HEK293 (cell line): ENCODE data around the gene BIK.

Experiments
- CTCF ChIP-seq: fragments of 450-650 bp; formaldehyde crosslinking; IDR thresholded peaks from 2 replicates; pipeline ENCODE4 v1.5.1; 2016; ENCODE audit warnings: missing biosample characterization, missing genetic modification characterization
- SETDB1 ChIP-seq: IDR thresholded peaks from one replicate; pipeline ENCODE4 v1.6.1; 2017; ENCODE audit warnings: mild to moderate bottlenecking, low read length, moderate library complexity, mixed read lengths; ENCODE audit not compliant: insufficient read length
- ZBTB48 ChIP-seq: fragments of 450-650 bp; formaldehyde crosslinking; IDR thresholded peaks from 2 replicates; pipeline ENCODE4 v1.5.1; 2016; ENCODE audit warnings: missing biosample characterization, missing genetic modification characterization
- ZNF112 ChIP-seq: fragments of 450-650 bp; formaldehyde crosslinking; IDR thresholded peaks from 2 replicates; pipeline ENCODE4 v1.5.0; 2017; ENCODE audit warnings: missing biosample characterization, missing genetic modification characterization
- ZNF184 ChIP-seq: fragments of 450-650 bp; IDR thresholded peaks from 2 replicates; pipeline ENCODE4 v1.5.1; 2018; ENCODE audit warnings: missing biosample characterization, mild to moderate bottlenecking, missing genetic modification characterization
- ZNF19 ChIP-seq: fragments of 450-650 bp; formaldehyde crosslinking; IDR thresholded peaks from 2 replicates; pipeline ENCODE4; 2016; ENCODE audit warnings: missing biosample characterization, missing genetic modification characterization, low read depth
- TF ChIP-seq, protein P1 (sequence below): fragments of 450-650 bp; formaldehyde crosslinking; IDR thresholded peaks from 2 replicates; pipeline ENCODE4 v1.5.1; 2016; ENCODE audit warnings: missing biosample characterization, missing genetic modification characterization, low read depth
- TF ChIP-seq, protein P2 (sequence below): fragments of 450-650 bp; formaldehyde crosslinking; IDR thresholded peaks from 2 replicates; pipeline ENCODE4 v1.5.1; 2017; ENCODE audit warnings: missing biosample characterization, mild to moderate bottlenecking, missing genetic modification characterization, moderate library complexity
- TF ChIP-seq, protein P3 (sequence below): fragments of 450-650 bp; formaldehyde crosslinking; IDR thresholded peaks from 2 replicates; pipeline ENCODE4 v1.5.1; 2016; ENCODE audit warnings: missing biosample characterization, missing genetic modification characterization

GRCh38 chr22:43133401-43133800 is 22.9 kb downstream of the BIK start:
- no peak for TF ChIP-seq ZNF19 (tag by site-specific recombination)
- TF ChIP-seq, protein P1, sequence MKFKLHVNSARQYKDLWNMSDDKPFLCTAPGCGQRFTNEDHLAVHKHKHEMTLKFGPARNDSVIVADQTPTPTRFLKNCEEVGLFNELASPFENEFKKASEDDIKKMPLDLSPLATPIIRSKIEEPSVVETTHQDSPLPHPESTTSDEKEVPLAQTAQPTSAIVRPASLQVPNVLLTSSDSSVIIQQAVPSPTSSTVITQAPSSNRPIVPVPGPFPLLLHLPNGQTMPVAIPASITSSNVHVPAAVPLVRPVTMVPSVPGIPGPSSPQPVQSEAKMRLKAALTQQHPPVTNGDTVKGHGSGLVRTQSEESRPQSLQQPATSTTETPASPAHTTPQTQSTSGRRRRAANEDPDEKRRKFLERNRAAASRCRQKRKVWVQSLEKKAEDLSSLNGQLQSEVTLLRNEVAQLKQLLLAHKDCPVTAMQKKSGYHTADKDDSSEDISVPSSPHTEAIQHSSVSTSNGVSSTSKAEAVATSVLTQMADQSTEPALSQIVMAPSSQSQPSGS (tag by site-specific recombination), result no peak
- no peak for TF ChIP-seq CTCF (tag by site-specific recombination)
- no peak for TF ChIP-seq ZBTB48 (tag by site-specific recombination)
- TF ChIP-seq, protein P2, sequence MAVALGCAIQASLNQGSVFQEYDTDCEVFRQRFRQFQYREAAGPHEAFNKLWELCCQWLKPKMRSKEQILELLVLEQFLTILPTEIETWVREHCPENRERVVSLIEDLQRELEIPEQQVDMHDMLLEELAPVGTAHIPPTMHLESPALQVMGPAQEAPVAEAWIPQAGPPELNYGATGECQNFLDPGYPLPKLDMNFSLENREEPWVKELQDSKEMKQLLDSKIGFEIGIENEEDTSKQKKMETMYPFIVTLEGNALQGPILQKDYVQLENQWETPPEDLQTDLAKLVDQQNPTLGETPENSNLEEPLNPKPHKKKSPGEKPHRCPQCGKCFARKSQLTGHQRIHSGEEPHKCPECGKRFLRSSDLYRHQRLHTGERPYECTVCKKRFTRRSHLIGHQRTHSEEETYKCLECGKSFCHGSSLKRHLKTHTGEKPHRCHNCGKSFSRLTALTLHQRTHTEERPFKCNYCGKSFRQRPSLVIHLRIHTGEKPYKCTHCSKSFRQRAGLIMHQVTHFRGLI (tag by site-specific recombination), result no peak
- no peak for TF ChIP-seq SETDB1
- TF ChIP-seq, protein P3, sequence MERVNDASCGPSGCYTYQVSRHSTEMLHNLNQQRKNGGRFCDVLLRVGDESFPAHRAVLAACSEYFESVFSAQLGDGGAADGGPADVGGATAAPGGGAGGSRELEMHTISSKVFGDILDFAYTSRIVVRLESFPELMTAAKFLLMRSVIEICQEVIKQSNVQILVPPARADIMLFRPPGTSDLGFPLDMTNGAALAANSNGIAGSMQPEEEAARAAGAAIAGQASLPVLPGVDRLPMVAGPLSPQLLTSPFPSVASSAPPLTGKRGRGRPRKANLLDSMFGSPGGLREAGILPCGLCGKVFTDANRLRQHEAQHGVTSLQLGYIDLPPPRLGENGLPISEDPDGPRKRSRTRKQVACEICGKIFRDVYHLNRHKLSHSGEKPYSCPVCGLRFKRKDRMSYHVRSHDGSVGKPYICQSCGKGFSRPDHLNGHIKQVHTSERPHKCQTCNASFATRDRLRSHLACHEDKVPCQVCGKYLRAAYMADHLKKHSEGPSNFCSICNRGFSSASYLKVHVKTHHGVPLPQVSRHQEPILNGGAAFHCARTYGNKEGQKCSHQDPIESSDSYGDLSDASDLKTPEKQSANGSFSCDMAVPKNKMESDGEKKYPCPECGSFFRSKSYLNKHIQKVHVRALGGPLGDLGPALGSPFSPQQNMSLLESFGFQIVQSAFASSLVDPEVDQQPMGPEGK, result no peak
- no peak for TF ChIP-seq ZNF112 (tag by site-specific recombination)
- no peak for TF ChIP-seq ZNF184 (tag by site-specific recombination)
